GM23338 (cell line): ENCODE results near the gene STAC. TPM values are rescaled to one million over a fixed set of nuclear protein-coding genes. Genes with fewer than 3 reads are reported as not detected.

Experiments
- ATAC-seq: fragments of 200-7000 bp; cut with Tn5 transposase; 3 replicates; pipeline ENCODE4 v1.9.1; 2020
- DNase-seq: peaks from one replicate; pipeline ENCODE4 v3.0.0-alpha.2; 2015; ENCODE audit warnings: low spot score
- H2AFZ ChIP-seq: fragments of 200-600 bp; sonication (generic); 2 replicates; pipeline ENCODE4 v1.8.0; 2016; ENCODE audit warnings: antibody characterized with exemption, mild to moderate bottlenecking, moderate library complexity
- H3F3A ChIP-seq: fragments of 200-600 bp; sonication (generic); replicated peaks from 2 replicates; pipeline ENCODE4 v1.8.0; 2017; ENCODE audit warnings: antibody characterized with exemption, mixed run types, low read depth
- H3K27ac ChIP-seq: fragments of 200-600 bp; sonication (generic); 2 replicates; pipeline ENCODE4 v1.6.1; 2016; ENCODE audit warnings: low read depth
- H3K27me3 ChIP-seq: fragments of 200-600 bp; sonication (generic); 2 replicates; pipeline ENCODE4 v1.8.0; 2016; ENCODE audit warnings: mild to moderate bottlenecking, mixed run types, moderate library complexity; ENCODE audit not compliant: insufficient read depth
- H3K36me3 ChIP-seq: fragments of 200-600 bp; sonication (generic); 2 replicates; pipeline ENCODE4 v1.8.0; 2016; ENCODE audit warnings: mild to moderate bottlenecking; ENCODE audit not compliant: insufficient read depth
- H3K4me1 ChIP-seq: fragments of 200-600 bp; sonication (generic); 2 replicates; pipeline ENCODE4 v1.8.0; 2016; ENCODE audit warnings: mild to moderate bottlenecking, moderate library complexity; ENCODE audit not compliant: insufficient read depth
- H3K4me2 ChIP-seq: fragments of 200-600 bp; sonication (generic); 2 replicates; pipeline ENCODE4 v1.7.1; 2017; ENCODE audit warnings: mixed run types
- H3K4me3 ChIP-seq: fragments of 200-600 bp; sonication (generic); 2 replicates; pipeline ENCODE4 v1.6.1; 2016; ENCODE audit warnings: mixed run types
- H3K79me2 ChIP-seq: fragments of 200-600 bp; sonication (generic); replicated peaks from 2 replicates; pipeline ENCODE4 v1.8.0; 2017; ENCODE audit warnings: mild to moderate bottlenecking; ENCODE audit not compliant: insufficient read depth
- H3K9me2 ChIP-seq: fragments of 200-600 bp; sonication (generic); 2 replicates; pipeline ENCODE4 v1.8.0; 2017; ENCODE audit not compliant: insufficient read depth
- H4K20me1 ChIP-seq: fragments of 200-600 bp; sonication (generic); replicated peaks from 2 replicates; pipeline ENCODE4 v1.8.0; 2017; ENCODE audit warnings: mild to moderate bottlenecking; ENCODE audit not compliant: insufficient read depth
- H3K27ac Mint-ChIP-seq: 2 replicates; pipeline ENCODE4 v1.8.0; 2020; ENCODE audit warnings: inconsistent platforms, mild to moderate bottlenecking, moderate library complexity, mixed read lengths
- H3K27me3 Mint-ChIP-seq: 3 replicates; pipeline ENCODE4 v1.8.0; 2022; ENCODE audit warnings: low read depth, mild to moderate bottlenecking, moderate library complexity, mixed read lengths, inconsistent platforms; ENCODE audit not compliant: insufficient read depth, poor library complexity
- H3K36me3 Mint-ChIP-seq: 3 replicates; pipeline ENCODE4 v1.8.0; 2021; ENCODE audit warnings: low read depth, mild to moderate bottlenecking, inconsistent platforms, moderate library complexity, mixed read lengths
- H3K4me1 Mint-ChIP-seq: 3 replicates; pipeline ENCODE4 v1.8.0; 2020; ENCODE audit warnings: mild to moderate bottlenecking, inconsistent platforms, mixed read lengths
- H3K4me3 Mint-ChIP-seq: 3 replicates; pipeline ENCODE4 v1.8.0; 2021; ENCODE audit warnings: moderate library complexity, mild to moderate bottlenecking, inconsistent platforms, mixed read lengths
- H3K9me3 Mint-ChIP-seq: 3 replicates; pipeline ENCODE4 v1.8.0; 2020; ENCODE audit warnings: moderate library complexity, mild to moderate bottlenecking, inconsistent platforms, mixed read lengths
- CREB1 ChIP-seq: fragments of 250-450 bp; sonication (Bioruptor Pico); IDR thresholded peaks from 2 replicates; pipeline ENCODE4 v1.5.0; 2020; ENCODE audit warnings: low read depth, mild to moderate bottlenecking, moderate library complexity
- EZH2 ChIP-seq: fragments of 200-600 bp; sonication (generic); IDR thresholded peaks from one replicate; pipeline ENCODE4 v1.8.0; 2017; ENCODE audit warnings: antibody characterized with exemption, mild to moderate bottlenecking, low read depth; ENCODE audit not compliant: unreplicated experiment
- EZH2phosphoT487 ChIP-seq: fragments of 200-600 bp; sonication (generic); IDR thresholded peaks from one replicate; pipeline ENCODE4 v1.8.1; 2018; ENCODE audit warnings: antibody characterized with exemption; ENCODE audit not compliant: unreplicated experiment
- NANOG ChIP-seq: IDR thresholded peaks from 2 replicates; pipeline ENCODE4 v1.6.1; 2016; ENCODE audit warnings: antibody characterized with exemption, borderline replicate concordance
- REST ChIP-seq: IDR thresholded peaks from one replicate; pipeline ENCODE4 v1.6.1; 2018; ENCODE audit warnings: antibody characterized with exemption; ENCODE audit not compliant: unreplicated experiment
- ZNF114 ChIP-seq: fragments of 250-450 bp; sonication (Bioruptor Pico); IDR thresholded peaks from 2 replicates; pipeline ENCODE4 v1.5.0; 2020; ENCODE audit warnings: mild to moderate bottlenecking, moderate library complexity
- ZNF462 ChIP-seq: fragments of 250-450 bp; sonication (Bioruptor Pico); IDR thresholded peaks from 2 replicates; pipeline ENCODE4 v1.5.0; 2020; ENCODE audit warnings: mild to moderate bottlenecking, moderate library complexity
- polyA plus RNA-seq: library from polyadenylated mRNA; unstranded; fragments of >200 nt; fragmentation: Nextera tagmentation; extraction: Ambion mirVana; gene quantifications from 2 replicates; pipeline ENCODE4 v1.2.1, GENCODE V29; 2016
- total RNA-seq: library from RNA; depleted of rRNA; stranded (reverse); fragments of >200 nt; shearing (Covaris generic); gene quantifications from 2 replicates; pipeline ENCODE4 v1.2.3, GENCODE V29; 2014
- TF ChIP-seq, protein P1 (sequence below), 2 experiments: fragments of 200-600 bp in 1 of 2; sonication (generic) in 1 of 2; conservative IDR thresholded peaks; 2 replicates each; pipeline versions ENCODE4 v1.5.1 to v1.6.1; 2016 to 2017; ENCODE audit warnings: antibody characterized with exemption in 2 of 2, low read depth in 2 of 2, mild to moderate bottlenecking in 2 of 2, moderate library complexity in 1 of 2

Gene STAC
- total and polyA plus RNA-seq, 2 experiments from 2014 or later, result 5.6 to 22.9 TPM

- TF ChIP-seq NANOG (no peak), CREB1 (no peak)
These were observed 199.4 kb downstream of the STAC start (continued) for GRCh38 chr3:36579746-36580145.

GRCh38 chr3:36580716-36581115, 200.4 kb downstream of the STAC start:
- TF ChIP-seq ZNF114 (no peak), EZH2phosphoT487 (no peak), EZH2 (no peak), CREB1 (no peak), REST (no peak)
- no peaks in the 10 kb centered on the region for H3K79me2 ChIP-seq
- peaks cover 5% of the 10 kb centered on the region; the same call in 2 of the 3 replicates for H3K36me3 Mint-ChIP-seq
- H3F3A ChIP-seq, result no peaks in the 10 kb centered on the region
- H4K20me1 ChIP-seq, result no peaks in the 10 kb centered on the region
- H2AFZ ChIP-seq, result no peak overlapping the region
- H3K9me2 ChIP-seq, result peaks cover 22% of the 10 kb centered on the region
- H3K4me2 ChIP-seq, result no peak overlapping the region
- ATAC-seq, result no peak
- no peak overlapping the region for H3K4me3 ChIP-seq
- peaks cover 35% of the 10 kb centered on the region for H3K9me3 Mint-ChIP-seq
- DNase-seq, result no peak
- no peaks in the 10 kb centered on the region for H3K27me3 ChIP-seq
- H3K27me3 Mint-ChIP-seq, result no peaks in the 10 kb centered on the region
- no peaks in the 10 kb centered on the region for H3K4me1 ChIP-seq
- no peaks in the 10 kb centered on the region; the same call in 1 of the 2 replicates for H3K36me3 ChIP-seq
- H3K27ac ChIP-seq, result no peak overlapping the region
- no peak overlapping the region for H3K4me3 Mint-ChIP-seq
- H3K4me1 Mint-ChIP-seq, result no peaks in the 10 kb centered on the region
- H3K27ac Mint-ChIP-seq, result no peak overlapping the region

DNA sequence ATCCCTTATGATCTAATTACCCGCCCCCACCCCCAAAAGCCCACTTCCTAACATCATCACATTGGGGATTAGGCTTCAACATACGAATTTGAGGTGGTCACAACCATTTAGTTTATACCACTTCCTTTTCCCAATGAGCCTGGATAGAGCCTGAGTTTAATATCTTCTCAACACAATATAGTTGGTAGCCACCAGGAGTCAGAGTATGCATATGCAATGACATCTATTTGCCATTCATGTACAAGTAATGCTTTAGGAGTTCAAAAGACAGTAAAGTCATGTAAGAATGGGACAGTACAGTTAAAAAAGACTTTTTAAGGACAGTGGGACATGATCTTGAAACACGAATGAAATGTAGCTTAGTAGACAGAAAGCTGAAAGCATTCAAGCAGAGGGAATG, 211.7 kb downstream of the STAC start:
- H3F3A ChIP-seq, result no peaks in the 10 kb centered on the region
- Mint-ChIP-seq H3K4me1 (no peaks in the 10 kb centered on the region), H3K9me3 (no peaks in the 10 kb centered on the region; the same call in 2 of the 3 replicates), H3K4me3 (no peak overlapping the region), H3K36me3 (no peaks in the 10 kb centered on the region), H3K27me3 (no peaks in the 10 kb centered on the region), H3K27ac (no peak overlapping the region)
- no peak overlapping the region for H3K4me3 ChIP-seq
- no peaks in the 10 kb centered on the region for H4K20me1 ChIP-seq
- no peaks in the 10 kb centered on the region for H3K79me2 ChIP-seq
- DNase-seq, result no peak
- ATAC-seq, result no peak
- peaks cover 5% of the 10 kb centered on the region for H3K36me3 ChIP-seq
- no peaks in the 10 kb centered on the region for H3K4me1 ChIP-seq
- no peaks in the 10 kb centered on the region for H3K9me2 ChIP-seq
- no peaks in the 10 kb centered on the region for H3K27me3 ChIP-seq
- H3K27ac ChIP-seq, result no peak overlapping the region
- no peak overlapping the region for H3K4me2 ChIP-seq
- no peak for TF ChIP-seq ZNF462
- TF ChIP-seq, protein P1, sequence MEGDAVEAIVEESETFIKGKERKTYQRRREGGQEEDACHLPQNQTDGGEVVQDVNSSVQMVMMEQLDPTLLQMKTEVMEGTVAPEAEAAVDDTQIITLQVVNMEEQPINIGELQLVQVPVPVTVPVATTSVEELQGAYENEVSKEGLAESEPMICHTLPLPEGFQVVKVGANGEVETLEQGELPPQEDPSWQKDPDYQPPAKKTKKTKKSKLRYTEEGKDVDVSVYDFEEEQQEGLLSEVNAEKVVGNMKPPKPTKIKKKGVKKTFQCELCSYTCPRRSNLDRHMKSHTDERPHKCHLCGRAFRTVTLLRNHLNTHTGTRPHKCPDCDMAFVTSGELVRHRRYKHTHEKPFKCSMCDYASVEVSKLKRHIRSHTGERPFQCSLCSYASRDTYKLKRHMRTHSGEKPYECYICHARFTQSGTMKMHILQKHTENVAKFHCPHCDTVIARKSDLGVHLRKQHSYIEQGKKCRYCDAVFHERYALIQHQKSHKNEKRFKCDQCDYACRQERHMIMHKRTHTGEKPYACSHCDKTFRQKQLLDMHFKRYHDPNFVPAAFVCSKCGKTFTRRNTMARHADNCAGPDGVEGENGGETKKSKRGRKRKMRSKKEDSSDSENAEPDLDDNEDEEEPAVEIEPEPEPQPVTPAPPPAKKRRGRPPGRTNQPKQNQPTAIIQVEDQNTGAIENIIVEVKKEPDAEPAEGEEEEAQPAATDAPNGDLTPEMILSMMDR (conservative IDR thresholded peaks at IDR 0.05; ENCODE audit: low read depth in 2 of 2), result 0 out of 4 replicates have a peak, but pooled peaks of 1 of the 2 experiments have one; percentile 11
- no peak for TF ChIP-seq EZH2phosphoT487
- H2AFZ ChIP-seq, result peak overlapping the region; percentile 21; the same call in 1 of the 2 replicates
